GM21717 (cell line): ENCODE measurements around the gene UPF3A.
"Not testable (repeated sequence)": the region's sequence is repeated elsewhere in the genome, so short reads cannot be mapped to it uniquely, and the experiment has no call there.

Experiments used
- ATAC-seq: cut with Tn5 transposase; IDR thresholded peaks from one replicate; pipeline ENCODE4 v1.9.1; 2021; ENCODE audit warnings: mild to moderate bottlenecking, moderate library complexity; ENCODE audit not compliant: unreplicated experiment

The UPF3A gene

GRCh38 chr13:114333881-114334280 is 52.5 kb downstream of the UPF3A start:
- not testable (repeated sequence) for ATAC-seq

- no peak for ATAC-seq
Observed at GRCh38 chr13:114334305-114335053, 53.1 kb downstream of the UPF3A start.

- ATAC-seq: not testable (repeated sequence)
Observed at GRCh38 chr13:114336457-114336856, 55.1 kb downstream of the UPF3A start.

- ATAC-seq: no peak
Observed at GRCh38 chr13:114338959-114339358, 57.6 kb downstream of the UPF3A start.

GRCh38 chr13:114339857-114340534 is 58.6 kb downstream of the UPF3A start:
- ATAC-seq: no peak

GRCh38 chr13:114341003-114341777 is 59.8 kb downstream of the UPF3A start:
- no peak for ATAC-seq

- ATAC-seq: not testable (repeated sequence)
Observed at GRCh38 chr13:114347256-114347655, 65.9 kb downstream of the UPF3A start.

GRCh38 chr13:114352763-114353162 is 71.4 kb downstream of the UPF3A start:
- not testable (repeated sequence) for ATAC-seq

GRCh38 chr13:114353382-114353781 is 72.0 kb downstream of the UPF3A start:
- ATAC-seq: not testable (repeated sequence)
